Calu3 (cell line): ENCODE results near the gene GTF2IRD1. TPM values are rescaled to one million over a fixed set of nuclear protein-coding genes. Genes with fewer than 3 reads are reported as not detected.

Source experiments
- BruUV-seq: library from RNA; stranded (reverse); fragments of 400-500 nt; replicated peaks from 2 replicates; lab custom pipeline; 2021; lab: Mats Ljungman, UMichigan
- CTCF ChIA-PET: fragments of 300-600 bp; sonication (Branson Sonifier 250); formaldehyde crosslinking; loops from one replicate; lab custom pipeline; 2022; ENCODE audit warnings: antibody characterized with exemption; lab: Charles Lee
- DNase-seq: peaks from one replicate; pipeline ENCODE4 v3.0.0; 2022
- H3K27ac Mint-ChIP-seq: one replicate; pipeline ENCODE4 v1.8.0; 2022; ENCODE audit warnings: mixed read lengths; ENCODE audit not compliant: unreplicated experiment
- H3K27me3 Mint-ChIP-seq: one replicate; pipeline ENCODE4 v1.8.0; 2022; ENCODE audit warnings: mixed read lengths; ENCODE audit not compliant: unreplicated experiment
- H3K36me3 Mint-ChIP-seq: one replicate; pipeline ENCODE4 v1.8.0; 2022; ENCODE audit warnings: mild to moderate bottlenecking, moderate library complexity, mixed read lengths; ENCODE audit not compliant: insufficient read depth, unreplicated experiment
- H3K4me1 Mint-ChIP-seq: one replicate; pipeline ENCODE4 v1.8.0; 2022; ENCODE audit warnings: mild to moderate bottlenecking, low read depth, mixed read lengths; ENCODE audit not compliant: unreplicated experiment
- H3K4me3 Mint-ChIP-seq: one replicate; pipeline ENCODE4 v1.8.0; 2022; ENCODE audit warnings: mild to moderate bottlenecking, low read depth, moderate library complexity, mixed read lengths; ENCODE audit not compliant: unreplicated experiment
- H3K9me3 Mint-ChIP-seq: one replicate; pipeline ENCODE4 v1.8.0; 2022; ENCODE audit warnings: low read depth, mixed read lengths; ENCODE audit not compliant: unreplicated experiment
- CTCF ChIP-seq: fragments of 200-600 bp; IDR thresholded peaks from one replicate; pipeline ENCODE4 v1.8.0; 2022; ENCODE audit warnings: antibody characterized with exemption; ENCODE audit not compliant: unreplicated experiment
- intact Hi-C: fragments of 100-400 bp; cut with micrococcal nuclease; formaldehyde crosslinking; loops from one replicate; pipeline ENCODE4 v1.10.0; 2022; ENCODE audit not compliant: unreplicated experiment
- total RNA-seq: library from RNA; stranded (reverse); gene quantifications from 2 replicates; pipeline ENCODE4 v1.2.3, GENCODE V29; 2022

Gene GTF2IRD1
- total RNA-seq, 1 experiment from 2014 or later: 29.2 TPM

GRCh38 chr7:74579800-74580685 lies 126.3 kb downstream of the GTF2IRD1 start:
- H3K36me3 Mint-ChIP-seq: peaks cover 18% of the 10 kb centered on the region
- CTCF ChIA-PET: interaction anchor here (0.6 kb wide), 2 partner anchors 28 to 106 kb away, joined by 4 to 5 read pairs; no protein-coding TSS in a partner anchor
- H3K4me1 Mint-ChIP-seq: peaks cover 19% of the 10 kb centered on the region
- TF ChIP-seq CTCF: no peak
- H3K9me3 Mint-ChIP-seq: no peaks in the 10 kb centered on the region
- peak; percentile 57 for DNase-seq
- peak overlapping the region; percentile 89 for H3K27ac Mint-ChIP-seq
- H3K27me3 Mint-ChIP-seq: no peaks in the 10 kb centered on the region
- H3K4me3 Mint-ChIP-seq: peak overlapping the region; percentile 61
- BruUV-seq: no TSS peak
- intact Hi-C loops: no loop called here

- no TSS peak for BruUV-seq
- H3K36me3 Mint-ChIP-seq: peaks cover 21% of the 10 kb centered on the region
- no peaks in the 10 kb centered on the region for H3K27me3 Mint-ChIP-seq
- intact Hi-C loops: no loop called here
- CTCF ChIA-PET: no interaction called here
- DNase-seq: peak; percentile 42
- no peak overlapping the region for H3K4me3 Mint-ChIP-seq
- H3K27ac Mint-ChIP-seq: no peak overlapping the region
- peaks cover 11% of the 10 kb centered on the region for H3K4me1 Mint-ChIP-seq
- TF ChIP-seq CTCF: no peak
- no peaks in the 10 kb centered on the region for H3K9me3 Mint-ChIP-seq
Observed at GRCh38 chr7:74581916-74582440, 128.3 kb downstream of the GTF2IRD1 start.

DNA sequence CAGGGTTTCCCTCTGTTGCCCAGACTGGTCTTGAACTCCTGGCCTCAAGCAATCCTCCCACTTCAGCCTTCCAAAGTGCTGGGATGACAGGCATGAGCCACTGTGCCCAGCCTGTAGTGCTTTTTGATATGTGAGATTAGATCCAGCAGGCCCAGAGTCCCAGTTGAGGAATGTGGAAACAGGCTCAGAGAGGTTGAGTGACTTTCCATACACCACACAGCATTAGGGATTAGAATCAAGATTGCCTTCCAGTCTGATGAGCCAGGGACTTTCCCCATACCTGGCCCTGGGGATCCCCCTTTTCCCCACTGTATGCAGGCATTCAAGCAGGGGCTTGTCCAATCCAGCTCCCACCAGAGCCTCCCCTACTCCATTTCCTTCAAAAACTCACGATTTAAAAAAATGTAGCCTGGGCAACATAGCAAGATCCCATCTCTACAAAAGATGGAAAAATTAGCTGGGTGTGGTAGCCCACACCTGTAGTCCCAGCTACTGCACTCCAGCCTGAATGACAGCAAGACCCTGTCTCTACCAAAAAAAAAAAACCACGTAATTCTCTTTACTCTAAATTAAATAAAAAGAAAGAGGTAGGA lies 128.8 kb downstream of the GTF2IRD1 start:
- BruUV-seq: no TSS peak
- CTCF ChIA-PET: no interaction called here
- peaks cover 15% of the 10 kb centered on the region for H3K4me1 Mint-ChIP-seq

DNA sequence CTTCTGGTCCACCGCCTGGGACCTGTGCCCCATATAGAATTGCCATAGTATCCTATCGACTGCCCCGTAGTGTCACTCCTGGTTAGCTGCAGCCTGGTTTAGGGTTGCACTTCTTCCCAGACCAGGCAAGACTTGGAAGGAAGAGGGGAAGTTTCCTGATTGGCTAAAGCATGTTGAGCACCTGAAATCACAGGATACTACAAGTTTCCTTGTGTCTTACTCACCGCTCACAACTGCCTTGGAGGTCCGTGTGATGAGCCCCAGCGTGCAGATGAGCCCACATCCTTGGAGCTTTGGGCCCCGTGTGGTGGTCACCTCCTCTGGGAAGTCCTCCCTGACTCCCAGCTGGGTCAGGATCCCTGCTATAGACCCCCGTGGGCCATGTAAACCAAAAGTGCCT lies 129.9 kb downstream of the GTF2IRD1 start:
- Mint-ChIP-seq H3K9me3 (no peaks in the 10 kb centered on the region), H3K27ac (no peak overlapping the region), H3K27me3 (no peaks in the 10 kb centered on the region), H3K36me3 (peaks cover 21% of the 10 kb centered on the region), H3K4me3 (no peak overlapping the region), H3K4me1 (peaks cover 20% of the 10 kb centered on the region)
- TF ChIP-seq CTCF: no peak
- intact Hi-C loops: no loop called here
- no TSS peak for BruUV-seq
- no peak for DNase-seq
- CTCF ChIA-PET: no interaction called here

More for the DNA sequence above, 128.8 kb downstream of the GTF2IRD1 start:
- Mint-ChIP-seq H3K9me3 (no peaks in the 10 kb centered on the region), H3K36me3 (peaks cover 21% of the 10 kb centered on the region), H3K27ac (no peak overlapping the region), H3K4me3 (no peak overlapping the region), H3K27me3 (no peaks in the 10 kb centered on the region)
- intact Hi-C loops: no loop called here
- TF ChIP-seq CTCF: no peak
- no peak for DNase-seq
